8988T (cell line): ENCODE data around the gene SLC29A1.

Experiments used
- DNase-seq: peaks from one replicate; pipeline ENCODE4 v3.0.0; 2011

SLC29A1 gene

GRCh38 chr6:44256775-44257024, 33.3 kb downstream of the SLC29A1 start:
- DNase-seq = no peak

- no peak for DNase-seq
Observed at GRCh38 chr6:44257025-44257752, 33.8 kb downstream of the SLC29A1 start, which contains the start of gene SLC35B2. SLC35B2 (minus strand) TSS chr6:44257528; CDS start chr6:44257410, 118 bp downstream.

- no peak for DNase-seq
Observed at GRCh38 chr6:44257753-44258324, 34.4 kb downstream of the SLC29A1 start.

- no peak for DNase-seq
Observed at GRCh38 chr6:44258325-44258863, 35.0 kb downstream of the SLC29A1 start.

- no peak for DNase-seq
Observed at GRCh38 chr6:44258921-44259320, 35.5 kb downstream of the SLC29A1 start.

GRCh38 chr6:44260011-44260410, 36.6 kb downstream of the SLC29A1 start:
- DNase-seq = no peak

GRCh38 chr6:44260451-44261297, 37.3 kb downstream of the SLC29A1 start:
- DNase-seq = no peak

GRCh38 chr6:44261581-44261980, 38.2 kb downstream of the SLC29A1 start:
- DNase-seq = no peak

- DNase-seq = no peak
Observed at GRCh38 chr6:44262467-44263353, 39.3 kb downstream of the SLC29A1 start.

- no peak for DNase-seq
Observed at GRCh38 chr6:44263354-44264100, 40.1 kb downstream of the SLC29A1 start.

GRCh38 chr6:44264154-44265006, 41.0 kb downstream of the SLC29A1 start:
- DNase-seq = no peak

- peak; percentile 97 for DNase-seq
Observed at GRCh38 chr6:44265007-44265721, 41.8 kb downstream of the SLC29A1 start, which contains the start of gene NFKBIE. NFKBIE (minus strand) TSS chr6:44265551; CDS start chr6:44265346, 205 bp downstream.

- no peak for DNase-seq
Observed at GRCh38 chr6:44265722-44266233, 42.4 kb downstream of the SLC29A1 start.

- DNase-seq = no peak
Observed at GRCh38 chr6:44266347-44266746, 43.0 kb downstream of the SLC29A1 start.

GRCh38 chr6:44267252-44267651, 43.9 kb downstream of the SLC29A1 start:
- DNase-seq = no peak

- DNase-seq = no peak
Observed at GRCh38 chr6:44268095-44268628, 44.8 kb downstream of the SLC29A1 start.

GRCh38 chr6:44269178-44269920, 46.0 kb downstream of the SLC29A1 start:
- DNase-seq = no peak

GRCh38 chr6:44269921-44270525, 46.6 kb downstream of the SLC29A1 start, which contains the start of gene TMEM151B:
TMEM151B (plus strand) TSS chr6:44270450; CDS start chr6:44270743, 293 bp downstream.
- DNase-seq = no peak
